ENCODE data around the gene CLTA.

- TF ChIP-seq CTCF (IDR thresholded peaks at IDR 0.05): no peak
- TF ChIP-seq EP300 (IDR thresholded peaks at IDR 0.05; ENCODE audit: borderline replicate concordance in 1 of 2, low read depth in 1 of 2, low read length in 1 of 2): no peak
- TF ChIP-seq IRF3 (IDR thresholded peaks at IDR 0.05; ENCODE audit: low read depth, low read length): no peak
- TF ChIP-seq USF1 (IDR thresholded peaks at IDR 0.05; ENCODE audit: borderline replicate concordance, low read depth): no peak
- TF ChIP-seq EZH2phosphoT487 (IDR thresholded peaks at IDR 0.05; ENCODE audit: borderline replicate concordance, low read depth): no peak
- TF ChIP-seq RFX5 (IDR thresholded peaks at IDR 0.05; ENCODE audit: low read length): no peak
Observed at GRCh38 chr9:36250079-36250478, 59.4 kb downstream of the CLTA start.

All from SK-N-SH (cell line).